Heart right ventricle (tissue), 16 donors: Measurements from ENCODE around the gene HCLS1. TPM values are rescaled to one million over a fixed set of nuclear protein-coding genes. Genes with fewer than 3 reads are reported as not detected.

Source experiments
- ATAC-seq, 8 donors: fragments of 200-7000 bp; cut with Tn5 transposase; one replicate each; pipeline ENCODE4 v1.9.1; 2020; ENCODE audit warnings: mild to moderate bottlenecking in 8 of 8, moderate library complexity in 8 of 8, moderate number of reproducible peaks in 1 of 8
- DNase-seq, 2 donors: peaks; one replicate each; pipeline ENCODE4 v3.0.0-alpha.2; 2020
- H3K27ac ChIP-seq, 10 donors: fragments of 200-600 bp; sonication (generic) in 2 of 10; one replicate each; pipeline versions ENCODE4 v1.5.0 to v1.8.0; 2020 to 2022; ENCODE audit warnings: mild to moderate bottlenecking in 3 of 10
- H3K27me3 ChIP-seq, 7 donors: fragments of 200-600 bp; one replicate each; pipeline ENCODE4 v1.8.0; 2021 to 2022; ENCODE audit warnings: mild to moderate bottlenecking in 2 of 7
- H3K36me3 ChIP-seq, 9 donors: fragments of 200-600 bp; sonication (generic) in 1 of 9; one replicate each; pipeline versions ENCODE4 v1.5.0 to v1.8.0; 2020 to 2022; ENCODE audit warnings: mild to moderate bottlenecking in 2 of 9
- H3K4me1 ChIP-seq, 9 donors: fragments of 200-600 bp; sonication (generic) in 1 of 9; one replicate each; pipeline versions ENCODE4 v1.5.0 to v1.8.0; 2020 to 2022; ENCODE audit warnings: mild to moderate bottlenecking in 4 of 9
- H3K4me3 ChIP-seq, 10 donors: fragments of 200-600 bp; sonication (generic) in 2 of 10; one replicate each; pipeline versions ENCODE4 v1.5.0 to v1.8.0; 2020 to 2022; ENCODE audit warnings: mild to moderate bottlenecking in 7 of 10, moderate library complexity in 2 of 10
- H3K9me3 ChIP-seq, 11 donors: fragments of 200-600 bp in 10 of 11; sonication (generic) in 2 of 11; one replicate each; pipeline versions ENCODE4 v1.5.0 to v1.8.0; 2013 to 2022; ENCODE audit warnings: mild to moderate bottlenecking in 2 of 11, control low read depth in 1 of 11, moderate library complexity in 1 of 11
- WGBS, 2 donors: extraction: QIAGEN DNeasy Blood & Tissue Kit; methylation state at CpG; one replicate each; pipeline ENCODE4 v1.1.7; 2013; ENCODE audit warnings: inconsistent platforms in 1 of 2; 5-methylcytosine and 5-hydroxymethylcytosine counted together
- intact Hi-C, 10 donors: fragments of 100-400 bp; cut with DNase I; formaldehyde crosslinking; loops; one replicate each; pipeline versions ENCODE4 v1.11.1 to v1.14.2; 2022
- polyA plus RNA-seq, 2 donors: library from polyadenylated mRNA; stranded (reverse); fragments of 200-250 nt; gene quantifications; one replicate each; pipeline ENCODE4 v1.2.3, GENCODE V29; 2013
- total RNA-seq, 10 donors: library from RNA; stranded (reverse); fragmentation: NEBNext Ultra II Directional in 3 of 10; extraction: Animal tissue kit (Norgen Biotek cat#: 25700) in 3 of 10; gene quantifications; one replicate each; pipeline versions ENCODE4 v1.2.1 to v1.2.4, GENCODE V29; 2021 to 2023
- TF ChIP-seq, protein P1 (sequence below), 9 donors: fragments of 200-600 bp; sonication (generic) in 2 of 9; IDR thresholded peaks; one replicate each; pipeline versions ENCODE4 v1.5.0 to v1.8.0; 2021 to 2022; ENCODE audit warnings: antibody characterized with exemption in 9 of 9, mild to moderate bottlenecking in 5 of 9, moderate library complexity in 1 of 9
- donor health status: Arrhythmogenic right ventricular cardiomyopathy.
- donor health status: ischemic (EF 13 %, LVEDD 7.1; RV severe dilation, severe dysfunction).
- donor health status: healthy with polysubstance abuse.
- donor health status: DM: no; HTN: yes; CAD: no.
- donor health status: DM: no; HTN: no; CAD: no.
- donor health status: ischemic (EF 25% LVEDD 6.9; RV normal size, moderate dysfunction).
- donor health status: ischemic (EF 25% LVEDD 5.7; RV mildly dilated, moderate dysfunction).
- donor health status: healthy.
- donor health status: DM: yes; HTN: yes; CAD: no.
- donor health status: Ischemic cardiomyopathy.
- donor health status: ischemic (EF 35%, LVEDD 5.7; RV mildly dilated, moderate dysfunction).
- donor health status: nonischemic (EF 11% LVEDD 7.7; RV severe dilation, severe dysfunction).
- donor health status: DM: yes; HTN: yes; CAD: no.
- donor health status: PGD.
- donor health status: ischemic (EF 29% LVEDD 5.4; RV normal size, mild dysfunction).
- donor health status: nonischemic (EF 23%, LVEDD 6.1; RV moderate dilation, normal function).

Gene HCLS1
- total and polyA plus RNA-seq, 12 donors: 5.0 to 40.7 (median 10.4) TPM

DNA sequence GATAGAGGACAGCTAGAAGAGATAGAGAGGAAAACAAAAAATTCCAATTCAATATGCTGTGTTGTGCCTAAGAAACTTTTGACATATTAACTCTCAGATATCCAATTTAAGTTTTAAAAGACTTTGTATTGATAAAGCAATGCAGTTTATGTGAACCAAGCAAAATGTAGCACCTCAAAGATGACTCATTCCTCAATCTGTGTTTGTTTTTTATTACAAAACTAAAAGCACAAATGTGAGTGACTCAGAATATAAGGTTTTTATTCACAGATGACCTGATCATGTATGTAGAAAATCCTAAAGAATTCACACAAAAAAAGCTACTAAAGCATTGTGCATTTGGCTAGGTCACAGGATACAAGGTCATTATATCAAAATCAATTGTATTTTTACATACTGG is 11.1 kb downstream of the HCLS1 start:
- H3K4me3 ChIP-seq: no peak overlapping the region
- TF ChIP-seq, protein P1, sequence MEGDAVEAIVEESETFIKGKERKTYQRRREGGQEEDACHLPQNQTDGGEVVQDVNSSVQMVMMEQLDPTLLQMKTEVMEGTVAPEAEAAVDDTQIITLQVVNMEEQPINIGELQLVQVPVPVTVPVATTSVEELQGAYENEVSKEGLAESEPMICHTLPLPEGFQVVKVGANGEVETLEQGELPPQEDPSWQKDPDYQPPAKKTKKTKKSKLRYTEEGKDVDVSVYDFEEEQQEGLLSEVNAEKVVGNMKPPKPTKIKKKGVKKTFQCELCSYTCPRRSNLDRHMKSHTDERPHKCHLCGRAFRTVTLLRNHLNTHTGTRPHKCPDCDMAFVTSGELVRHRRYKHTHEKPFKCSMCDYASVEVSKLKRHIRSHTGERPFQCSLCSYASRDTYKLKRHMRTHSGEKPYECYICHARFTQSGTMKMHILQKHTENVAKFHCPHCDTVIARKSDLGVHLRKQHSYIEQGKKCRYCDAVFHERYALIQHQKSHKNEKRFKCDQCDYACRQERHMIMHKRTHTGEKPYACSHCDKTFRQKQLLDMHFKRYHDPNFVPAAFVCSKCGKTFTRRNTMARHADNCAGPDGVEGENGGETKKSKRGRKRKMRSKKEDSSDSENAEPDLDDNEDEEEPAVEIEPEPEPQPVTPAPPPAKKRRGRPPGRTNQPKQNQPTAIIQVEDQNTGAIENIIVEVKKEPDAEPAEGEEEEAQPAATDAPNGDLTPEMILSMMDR (IDR thresholded peaks at IDR 0.05): no peak
- peak overlapping the region in 6 of 10 donors; percentile 65 to 83 (median 76) for H3K27ac ChIP-seq
- no peak for ATAC-seq
- intact Hi-C loops: loop anchor here in 7 of 10 donors (2.0 to 10.0 kb wide), 8 partner anchors 47 to 105 kb away; partner anchors contain the start of genes POLQ (in 3 of the 7), FBXO40 (in 2 of the 7) and ARGFX (in 1 of the 7)
- peaks cover 0 to 24% (median 4%) of the 10 kb centered on the region in 11 donors for H3K9me3 ChIP-seq
- no peaks in the 10 kb centered on the region for H3K27me3 ChIP-seq
- DNase-seq: no peak
- peaks cover 0 to 37% (median 13%) of the 10 kb centered on the region in 9 donors for H3K4me1 ChIP-seq
- H3K36me3 ChIP-seq: peaks cover 0 to 73% (median 3%) of the 10 kb centered on the region in 9 donors

DNA sequence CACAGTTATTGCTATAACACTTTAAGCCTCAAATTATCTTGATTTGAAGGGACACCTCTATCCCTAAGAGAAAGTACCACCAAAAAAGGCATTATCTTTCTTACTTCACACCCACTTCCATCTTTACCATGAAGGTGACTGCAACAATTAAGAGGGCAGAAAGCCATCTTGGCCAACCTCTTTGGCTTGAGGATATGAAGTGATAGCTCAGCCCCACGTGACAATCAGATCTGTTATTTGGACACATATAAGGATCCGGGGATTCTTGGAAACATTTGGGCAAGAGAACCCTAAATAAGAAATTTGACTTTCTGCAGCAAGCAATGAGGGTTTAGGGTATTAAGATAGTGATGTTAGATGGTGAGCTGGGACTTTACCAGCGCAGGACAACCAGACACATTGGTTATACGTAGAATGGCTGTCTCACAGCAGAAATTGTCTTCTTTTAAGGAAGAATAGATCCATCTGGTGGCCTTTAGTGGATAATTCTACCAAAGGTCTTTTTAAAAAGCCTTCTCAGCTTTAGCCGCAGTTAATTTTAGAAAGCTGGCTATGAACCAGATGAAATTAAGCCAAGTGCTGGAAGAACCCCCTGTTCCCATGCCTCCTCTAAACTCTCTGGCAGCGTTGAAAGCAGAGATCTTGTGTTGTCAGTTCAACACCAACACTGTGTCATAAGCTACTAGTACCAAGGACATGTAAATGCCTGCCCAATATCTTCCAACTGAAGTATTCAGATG is 12.3 kb downstream of the HCLS1 start:
- H3K27me3 ChIP-seq: no peaks in the 10 kb centered on the region
- DNase-seq: peak in 1 of 2 donors; percentile 74
- peak; percentile 89 to 99 (median 96) for ATAC-seq
- peaks cover 0 to 73% (median 5%) of the 10 kb centered on the region in 9 donors for H3K36me3 ChIP-seq
- H3K4me3 ChIP-seq: no peak overlapping the region
- H3K9me3 ChIP-seq: peaks cover 0 to 24% (median 4%) of the 10 kb centered on the region in 11 donors
- TF ChIP-seq, protein P1 (IDR thresholded peaks at IDR 0.05): peak in 4 of 9 donors; percentile 22 to 51 (median 41)
- peaks cover 0 to 25% (median 13%) of the 10 kb centered on the region in 9 donors for H3K4me1 ChIP-seq
- intact Hi-C loops: loop anchor here in 7 of 10 donors (1.0 to 10.0 kb wide), 7 partner anchors 46 to 102 kb away; partner anchors contain the start of genes FBXO40 (in 2 of the 7), POLQ (in 2 of the 7) and ARGFX (in 1 of the 7)
- WGBS, 2 donors: 19 to 34% methylated on average over 6 of the region's 6 CpGs
- peak overlapping the region; percentile 49 to 83 (median 72) for H3K27ac ChIP-seq

DNA sequence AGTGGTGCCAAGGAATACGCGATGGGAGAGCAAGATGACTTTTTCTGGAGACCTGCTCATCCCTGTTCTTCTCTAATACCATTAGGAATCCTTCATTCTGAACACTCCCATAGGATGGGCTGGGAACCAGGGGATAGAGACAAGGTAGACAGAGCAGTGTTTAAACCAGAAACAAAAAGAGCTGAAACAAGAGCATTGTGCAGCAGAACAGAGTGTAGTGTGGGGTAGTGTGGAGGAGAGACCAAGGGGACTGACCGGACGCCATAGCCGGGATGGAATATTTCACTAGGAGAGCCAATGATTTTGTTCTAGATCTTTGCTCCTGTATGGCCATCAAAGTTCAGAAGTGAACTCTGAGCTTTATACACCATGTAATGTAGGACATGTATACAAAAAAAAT is 15.6 kb downstream of the HCLS1 start:
- Histone ChIP-seq H3K36me3 (peaks cover 0 to 71% (median 5%) of the 10 kb centered on the region in 9 donors), H3K27me3 (no peaks in the 10 kb centered on the region), H3K4me1 (peaks cover 0 to 21% (median 13%) of the 10 kb centered on the region in 9 donors), H3K4me3 (no peak overlapping the region), H3K9me3 (peaks cover 0 to 10% (median 0%) of the 10 kb centered on the region in 11 donors), H3K27ac (no peak overlapping the region)
- intact Hi-C loops: loop anchor here in 5 of 10 donors (5.0 to 10.0 kb wide), 5 partner anchors 43 to 98 kb away; partner anchors contain the start of genes FBXO40 (in 2 of the 5), POLQ (in 2 of the 5) and ARGFX (in 1 of the 5)
- no peak for DNase-seq
- TF ChIP-seq, protein P1 (IDR thresholded peaks at IDR 0.05): no peak
- WGBS, 2 donors: 93 to 97% methylated on average over 5 of the region's 5 CpGs
- no peak for ATAC-seq

DNA sequence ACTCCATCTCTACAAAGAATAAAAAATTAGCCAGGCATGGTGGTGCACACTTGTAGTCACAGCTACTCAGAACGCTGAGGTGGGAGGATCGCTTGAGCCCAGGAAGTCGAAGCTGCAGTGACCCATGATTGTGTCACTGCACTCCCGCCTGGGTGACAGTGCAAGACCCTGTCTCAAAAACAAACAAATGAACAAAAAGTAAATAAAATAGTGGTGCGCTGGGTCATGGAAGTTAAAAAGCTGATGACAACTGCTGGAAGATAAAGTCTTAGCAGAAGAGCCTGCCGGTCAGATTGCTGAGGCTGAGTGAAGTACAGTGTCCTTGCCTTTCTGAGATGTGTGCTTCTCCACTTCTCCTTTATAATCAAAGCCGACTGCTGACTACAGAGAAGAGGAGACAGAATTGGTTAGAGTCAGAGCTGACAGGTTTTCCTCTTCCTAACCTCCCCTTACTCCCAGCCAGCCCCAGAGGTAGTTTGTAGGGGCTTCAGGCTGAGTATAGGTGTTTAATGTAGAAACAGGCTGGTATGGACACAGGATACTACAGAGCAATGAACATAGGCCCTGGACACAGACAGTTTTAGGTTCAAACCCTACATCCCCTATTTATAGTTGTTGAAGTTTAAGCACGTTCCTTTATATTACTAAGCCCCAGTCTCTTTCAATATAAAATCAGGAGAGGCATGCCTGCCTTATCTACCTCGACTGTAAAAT is 17.9 kb downstream of the HCLS1 start:
- peaks cover 0 to 84% (median 5%) of the 10 kb centered on the region in 9 donors for H3K36me3 ChIP-seq
- no peaks in the 10 kb centered on the region for H3K9me3 ChIP-seq
- H3K27ac ChIP-seq: peak overlapping the region in 1 of 10 donors; percentile 4
- TF ChIP-seq, protein P1 (IDR thresholded peaks at IDR 0.05): no peak
- ATAC-seq: no peak
- peaks cover 0 to 4% (median under 1%) of the 10 kb centered on the region in 9 donors for H3K4me1 ChIP-seq
- 59 to 65% methylated on average over 9 of the region's 9 CpGs for WGBS, 2 donors
- intact Hi-C loops: loop anchor here in 2 of 10 donors (10.0 kb wide), 2 partner anchors 48 to 78 kb away; partner anchors contain the start of genes ARGFX (in 1 of the 2) and FBXO40 (in 1 of the 2)
- H3K27me3 ChIP-seq: no peaks in the 10 kb centered on the region
- no peak for DNase-seq
- H3K4me3 ChIP-seq: no peak overlapping the region
